Measurements from ENCODE around the gene C5. TPM values are rescaled to one million over a fixed set of nuclear protein-coding genes. Genes with fewer than 3 reads are reported as not detected.

C5 gene
- total RNA-seq, 2 experiments from 2014 or later: 0.89 to 1.3 TPM

GRCh38 chr9:120951960-120952618 lies 98.0 kb downstream of the C5 start:
- POLR2A ChIA-PET: interaction anchor here (0.6 kb wide), 1 partner anchor 9 kb away, joined by 3 read pairs; no protein-coding TSS in a partner anchor
- CTCF ChIA-PET: no interaction called here
- no peak overlapping the region for H3K27ac ChIP-seq (ENCODE audit: low read depth in 1 of 2, low read length in 2 of 2)
- Mint-ChIP-seq H3K4me3 (no peak overlapping the region), H3K27me3 (no peaks in the 10 kb centered on the region), H3K27ac (no peak overlapping the region), H3K9me3 (no peaks in the 10 kb centered on the region), H3K4me1 (ENCODE audit: low read depth) (no peaks in the 10 kb centered on the region), H3K36me3 (ENCODE audit: low read depth) (no peaks in the 10 kb centered on the region)
- H3K4me3 ChIP-seq (ENCODE audit: low read length): no peak overlapping the region
- no peaks in the 10 kb centered on the region for H3K9me3 ChIP-seq (ENCODE audit: control insufficient read depth in 1 of 2, insufficient read depth in 1 of 2, low read length in 2 of 2)
- ATAC-seq (ENCODE audit: poor library complexity) (no peak), DNase-seq (no peak)
- no peaks in the 10 kb centered on the region for H3K36me3 ChIP-seq (ENCODE audit: insufficient read depth, low read length)
- no peaks in the 10 kb centered on the region for H3K27me3 ChIP-seq (ENCODE audit: control insufficient read depth in 1 of 2, insufficient read depth in 2 of 2, low read length in 2 of 2)
- intact Hi-C loops (cut with DNase I, micrococcal nuclease): no loop called here
- TF ChIP-seq CTCF (IDR thresholded peaks at IDR 0.05): no peak
- H3K4me1 ChIP-seq (ENCODE audit: insufficient read depth, low read length): no peaks in the 10 kb centered on the region

- H3K27me3 Mint-ChIP-seq: no peaks in the 10 kb centered on the region
- POLR2A ChIA-PET: no interaction called here
- no peak overlapping the region for H3K4me3 Mint-ChIP-seq
- Histone ChIP-seq H3K36me3 (ENCODE audit: insufficient read depth, low read length) (no peaks in the 10 kb centered on the region), H3K27me3 (ENCODE audit: control insufficient read depth in 1 of 2, insufficient read depth in 2 of 2, low read length in 2 of 2) (no peaks in the 10 kb centered on the region), H3K4me1 (ENCODE audit: insufficient read depth, low read length) (no peaks in the 10 kb centered on the region), H3K9me3 (ENCODE audit: control insufficient read depth in 1 of 2, insufficient read depth in 1 of 2, low read length in 2 of 2) (no peaks in the 10 kb centered on the region), H3K4me3 (ENCODE audit: low read length) (no peak overlapping the region), H3K27ac (ENCODE audit: low read depth in 1 of 2, low read length in 2 of 2) (no peak overlapping the region)
- ATAC-seq (ENCODE audit: poor library complexity) (no peak), DNase-seq (no peak)
- CTCF ChIA-PET: interaction anchor here (0.7 kb wide), 1 partner anchor 28 kb away, joined by 3 read pairs; no protein-coding TSS in a partner anchor
- intact Hi-C loops (cut with DNase I, micrococcal nuclease): no loop called here
- no peaks in the 10 kb centered on the region for H3K36me3 Mint-ChIP-seq (ENCODE audit: low read depth)
- no peaks in the 10 kb centered on the region for H3K9me3 Mint-ChIP-seq
- H3K4me1 Mint-ChIP-seq (ENCODE audit: low read depth): no peaks in the 10 kb centered on the region
- no peak for TF ChIP-seq CTCF (IDR thresholded peaks at IDR 0.05)
- H3K27ac Mint-ChIP-seq: no peak overlapping the region
Measured at GRCh38 chr9:120950421-120951388, 99.4 kb downstream of the C5 start.

- H3K27me3 Mint-ChIP-seq: no peaks in the 10 kb centered on the region
- Histone ChIP-seq H3K27ac (ENCODE audit: low read depth in 1 of 2, low read length in 2 of 2) (no peak overlapping the region), H3K27me3 (ENCODE audit: control insufficient read depth in 1 of 2, insufficient read depth in 2 of 2, low read length in 2 of 2) (no peaks in the 10 kb centered on the region), H3K9me3 (ENCODE audit: control insufficient read depth in 1 of 2, insufficient read depth in 1 of 2, low read length in 2 of 2) (no peaks in the 10 kb centered on the region), H3K4me3 (ENCODE audit: low read length) (no peak overlapping the region), H3K4me1 (ENCODE audit: insufficient read depth, low read length) (no peaks in the 10 kb centered on the region), H3K36me3 (ENCODE audit: insufficient read depth, low read length) (no peaks in the 10 kb centered on the region)
- no peaks in the 10 kb centered on the region for H3K9me3 Mint-ChIP-seq
- no peaks in the 10 kb centered on the region for H3K36me3 Mint-ChIP-seq (ENCODE audit: low read depth)
- no peak for TF ChIP-seq CTCF (IDR thresholded peaks at IDR 0.05)
- H3K4me3 Mint-ChIP-seq: no peak overlapping the region
- intact Hi-C loops (cut with DNase I, micrococcal nuclease): loop anchor here in 1 of 2 experiments (10.0 kb wide), 1 partner anchor 106 kb away; the partner anchor contains the start of gene C5
- DNase-seq (no peak), ATAC-seq (ENCODE audit: poor library complexity) (no peak)
- ChIA-PET CTCF (no interaction called here), POLR2A (no interaction called here)
- no peaks in the 10 kb centered on the region for H3K4me1 Mint-ChIP-seq (ENCODE audit: low read depth)
- no peak overlapping the region for H3K27ac Mint-ChIP-seq
Measured at GRCh38 chr9:120949290-120949689, 100.8 kb downstream of the C5 start.
